ENCODE results near the gene EOGT.

Gene EOGT

DNA sequence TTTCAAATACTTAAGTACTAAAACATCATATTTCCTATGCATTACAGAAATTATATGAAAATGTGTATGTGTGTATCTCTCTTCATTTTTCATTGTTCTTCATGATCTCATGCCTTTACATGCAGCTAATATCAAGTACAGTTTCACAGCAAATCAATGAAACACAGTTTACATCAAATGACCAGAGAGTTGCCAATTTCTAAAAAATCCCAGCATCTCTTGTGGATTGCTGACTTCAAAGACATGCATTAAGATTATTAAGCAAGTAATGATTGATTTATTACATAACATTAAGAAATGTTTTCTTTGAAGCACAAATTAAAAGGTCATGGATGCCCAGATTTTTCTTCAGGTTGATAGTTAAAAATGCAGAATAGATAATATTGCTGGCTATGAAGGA is 50.1 kb downstream of the EOGT start:
- TF ChIP-seq, protein P1, sequence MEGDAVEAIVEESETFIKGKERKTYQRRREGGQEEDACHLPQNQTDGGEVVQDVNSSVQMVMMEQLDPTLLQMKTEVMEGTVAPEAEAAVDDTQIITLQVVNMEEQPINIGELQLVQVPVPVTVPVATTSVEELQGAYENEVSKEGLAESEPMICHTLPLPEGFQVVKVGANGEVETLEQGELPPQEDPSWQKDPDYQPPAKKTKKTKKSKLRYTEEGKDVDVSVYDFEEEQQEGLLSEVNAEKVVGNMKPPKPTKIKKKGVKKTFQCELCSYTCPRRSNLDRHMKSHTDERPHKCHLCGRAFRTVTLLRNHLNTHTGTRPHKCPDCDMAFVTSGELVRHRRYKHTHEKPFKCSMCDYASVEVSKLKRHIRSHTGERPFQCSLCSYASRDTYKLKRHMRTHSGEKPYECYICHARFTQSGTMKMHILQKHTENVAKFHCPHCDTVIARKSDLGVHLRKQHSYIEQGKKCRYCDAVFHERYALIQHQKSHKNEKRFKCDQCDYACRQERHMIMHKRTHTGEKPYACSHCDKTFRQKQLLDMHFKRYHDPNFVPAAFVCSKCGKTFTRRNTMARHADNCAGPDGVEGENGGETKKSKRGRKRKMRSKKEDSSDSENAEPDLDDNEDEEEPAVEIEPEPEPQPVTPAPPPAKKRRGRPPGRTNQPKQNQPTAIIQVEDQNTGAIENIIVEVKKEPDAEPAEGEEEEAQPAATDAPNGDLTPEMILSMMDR (conservative IDR thresholded peaks at IDR 0.05; ENCODE audit: low read depth, low read length): no peak
- Histone ChIP-seq H3K79me2 (ENCODE audit: insufficient read depth, low read depth) (no peaks in the 10 kb centered on the region), H3K27ac (no peak overlapping the region), H3K36me3 (ENCODE audit: insufficient read depth) (no peaks in the 10 kb centered on the region), H4K20me1 (ENCODE audit: insufficient read depth) (no peaks in the 10 kb centered on the region), H2AFZ (ENCODE audit: low read depth) (no peak overlapping the region), H3K4me3 (IDR thresholded peaks at IDR 0.05; ENCODE audit: insufficient read depth, low read depth, low read length) (no peak overlapping the region), H3K27me3 (ENCODE audit: insufficient read depth, low read depth) (no peaks in the 10 kb centered on the region), H3K9ac (no peak overlapping the region), H3K4me1 (ENCODE audit: low read depth, poor library complexity, severe bottlenecking) (no peaks in the 10 kb centered on the region), H3K4me2 (no peak overlapping the region)

DNA sequence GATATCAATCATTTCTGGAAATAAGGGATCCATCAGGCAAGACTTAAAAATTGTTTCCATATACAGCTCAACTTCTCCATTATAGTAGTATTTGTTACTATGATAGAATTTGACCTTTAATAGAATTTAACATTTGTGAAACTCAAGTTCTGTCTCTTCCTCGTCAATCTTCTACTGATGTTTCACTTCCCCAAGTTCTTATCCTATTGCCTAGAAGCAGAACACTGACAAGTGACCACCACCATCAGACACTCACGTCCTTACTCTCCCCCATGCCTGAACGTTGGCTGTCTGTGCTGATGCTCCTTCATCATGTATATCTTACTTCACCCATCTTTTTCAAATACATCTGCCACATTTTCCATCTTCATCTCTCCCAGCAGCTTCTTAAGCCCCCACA is 54.6 kb downstream of the EOGT start:
- Histone ChIP-seq H2AFZ (ENCODE audit: low read depth) (no peak overlapping the region), H3K4me1 (ENCODE audit: low read depth, poor library complexity, severe bottlenecking) (no peaks in the 10 kb centered on the region), H3K27me3 (ENCODE audit: insufficient read depth, low read depth) (no peaks in the 10 kb centered on the region), H3K4me2 (no peak overlapping the region), H3K4me3 (IDR thresholded peaks at IDR 0.05; ENCODE audit: insufficient read depth, low read depth, low read length) (no peak overlapping the region), H3K27ac (no peak overlapping the region), H4K20me1 (ENCODE audit: insufficient read depth) (no peaks in the 10 kb centered on the region), H3K79me2 (ENCODE audit: insufficient read depth, low read depth) (no peaks in the 10 kb centered on the region), H3K36me3 (ENCODE audit: insufficient read depth) (no peaks in the 10 kb centered on the region), H3K9ac (no peak overlapping the region)
- TF ChIP-seq, protein P1 (conservative IDR thresholded peaks at IDR 0.05; ENCODE audit: low read depth, low read length): no peak

DNA sequence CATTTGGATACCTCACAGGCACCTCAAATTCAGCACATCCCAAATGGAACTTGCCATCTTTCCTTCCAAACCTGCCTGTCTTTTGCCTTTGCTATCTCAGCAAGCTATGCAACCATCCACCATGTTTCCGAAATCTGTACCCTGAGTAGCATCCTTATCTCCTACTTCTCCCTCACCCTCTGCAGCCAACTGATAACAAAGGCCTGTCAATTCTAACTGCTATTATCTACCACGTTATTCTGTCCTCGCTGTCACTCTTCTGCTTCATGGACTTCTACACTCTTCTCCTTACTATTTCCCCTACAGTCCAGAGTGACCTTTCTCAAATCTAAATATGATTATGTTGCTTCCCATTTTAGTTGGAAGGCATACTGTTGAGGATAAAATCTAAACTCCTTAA is 55.6 kb downstream of the EOGT start:
- H3K4me2 ChIP-seq: no peak overlapping the region
- no peaks in the 10 kb centered on the region for H3K27me3 ChIP-seq (ENCODE audit: insufficient read depth, low read depth)
- no peak overlapping the region for H3K27ac ChIP-seq
- H4K20me1 ChIP-seq (ENCODE audit: insufficient read depth): no peaks in the 10 kb centered on the region
- no peak overlapping the region for H3K4me3 ChIP-seq (IDR thresholded peaks at IDR 0.05; ENCODE audit: insufficient read depth, low read depth, low read length)
- H3K9ac ChIP-seq: no peak overlapping the region
- no peak overlapping the region for H2AFZ ChIP-seq (ENCODE audit: low read depth)
- H3K36me3 ChIP-seq (ENCODE audit: insufficient read depth): no peaks in the 10 kb centered on the region
- no peaks in the 10 kb centered on the region for H3K79me2 ChIP-seq (ENCODE audit: insufficient read depth, low read depth)
- TF ChIP-seq, protein P1 (conservative IDR thresholded peaks at IDR 0.05; ENCODE audit: low read depth, low read length): no peak
- H3K4me1 ChIP-seq (ENCODE audit: low read depth, poor library complexity, severe bottlenecking): no peaks in the 10 kb centered on the region

DNA sequence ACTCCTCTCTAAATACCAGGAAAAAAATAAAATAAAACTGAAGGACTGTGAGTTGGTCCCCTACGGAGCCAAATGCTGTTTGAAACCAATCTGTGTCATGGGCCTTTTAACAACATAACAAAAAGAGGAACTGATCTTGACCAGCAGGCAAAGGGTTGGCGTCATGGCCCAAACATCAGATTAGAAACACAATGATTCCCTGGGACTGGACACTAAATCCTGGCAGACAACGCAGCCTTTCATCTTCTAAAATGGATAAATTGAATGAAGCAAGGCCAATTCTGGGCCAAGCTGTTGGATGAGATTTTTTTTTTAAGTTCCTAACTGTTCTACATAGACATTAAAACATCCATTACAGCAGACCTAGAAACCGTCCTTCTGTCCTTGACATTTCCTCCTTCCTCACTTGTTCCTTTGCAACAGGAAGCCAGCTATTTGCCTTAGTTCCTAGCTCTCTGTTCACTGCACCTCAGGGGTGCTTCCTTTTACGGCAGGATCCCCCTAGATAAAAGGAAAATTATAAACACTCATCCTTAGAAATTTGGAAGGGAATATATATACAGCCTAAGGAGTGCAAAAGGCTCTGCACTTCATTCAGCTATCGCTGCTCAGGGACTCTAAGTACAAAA is 59.6 kb downstream of the EOGT start:
- TF ChIP-seq, protein P1 (conservative IDR thresholded peaks at IDR 0.05; ENCODE audit: low read depth, low read length): no peak
- Histone ChIP-seq H3K9ac (no peak overlapping the region), H3K4me1 (ENCODE audit: low read depth, poor library complexity, severe bottlenecking) (no peaks in the 10 kb centered on the region), H2AFZ (ENCODE audit: low read depth) (no peak overlapping the region), H3K4me3 (IDR thresholded peaks at IDR 0.05; ENCODE audit: insufficient read depth, low read depth, low read length) (no peak overlapping the region), H3K27me3 (ENCODE audit: insufficient read depth, low read depth) (no peaks in the 10 kb centered on the region), H3K4me2 (no peak overlapping the region), H4K20me1 (ENCODE audit: insufficient read depth) (no peaks in the 10 kb centered on the region), H3K27ac (no peak overlapping the region), H3K36me3 (ENCODE audit: insufficient read depth) (no peaks in the 10 kb centered on the region), H3K79me2 (ENCODE audit: insufficient read depth, low read depth) (no peaks in the 10 kb centered on the region)

Measured in KMS-11 (cell line).